NCI-H146 treated with DMSO at 0.1 percent for 48 hours (cell line): Measurements from ENCODE around the gene PABPC1L2A.
"Not testable (repeated sequence)": the region's sequence is repeated elsewhere in the genome, so short reads cannot be mapped to it uniquely, and the experiment has no call there.

Experiments
- DNase-seq: peaks from one replicate; lab custom pipeline; 2025; ENCODE audit not compliant: unreplicated experiment; lab: John Stamatoyannopoulos, UW

Gene PABPC1L2A

GRCh38 chrX:73079024-73079562 is at the start of gene PABPC1L2A:
PABPC1L2A (minus strand) TSS chrX:73079512; CDS start chrX:73079386, 126 bp downstream.
- not testable (repeated sequence) for DNase-seq

DNA sequence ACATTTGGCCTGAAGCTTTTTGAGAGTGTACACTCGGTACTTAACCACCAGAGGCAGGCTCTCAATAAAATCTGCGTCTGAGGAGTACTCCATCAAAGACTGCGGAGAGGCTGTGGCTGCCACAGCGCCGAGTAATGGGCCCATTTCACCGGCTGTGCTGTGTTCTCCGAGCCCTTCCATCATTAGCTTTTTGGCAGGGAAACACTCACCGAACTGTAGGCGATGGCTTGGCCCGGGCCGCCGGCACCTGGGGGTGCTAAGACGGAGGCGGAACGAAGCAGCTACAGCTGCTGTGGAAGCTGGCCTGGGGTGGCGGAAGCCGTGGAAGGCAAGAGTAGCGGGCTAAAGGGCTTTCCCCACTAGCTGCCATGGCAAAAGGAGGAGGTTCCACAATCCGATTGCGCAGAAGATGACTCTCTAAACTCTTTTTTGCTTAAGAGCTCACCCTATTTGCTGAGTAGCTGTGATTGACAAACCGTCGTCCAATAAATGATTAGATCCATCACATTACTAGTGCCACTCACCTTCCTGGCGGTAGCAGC is 48.5 kb upstream of the PABPC1L2A start:
- no peak for DNase-seq

GRCh38 chrX:73126240-73126639 is 46.9 kb upstream of the PABPC1L2A start:
- DNase-seq, result no peak

DNA sequence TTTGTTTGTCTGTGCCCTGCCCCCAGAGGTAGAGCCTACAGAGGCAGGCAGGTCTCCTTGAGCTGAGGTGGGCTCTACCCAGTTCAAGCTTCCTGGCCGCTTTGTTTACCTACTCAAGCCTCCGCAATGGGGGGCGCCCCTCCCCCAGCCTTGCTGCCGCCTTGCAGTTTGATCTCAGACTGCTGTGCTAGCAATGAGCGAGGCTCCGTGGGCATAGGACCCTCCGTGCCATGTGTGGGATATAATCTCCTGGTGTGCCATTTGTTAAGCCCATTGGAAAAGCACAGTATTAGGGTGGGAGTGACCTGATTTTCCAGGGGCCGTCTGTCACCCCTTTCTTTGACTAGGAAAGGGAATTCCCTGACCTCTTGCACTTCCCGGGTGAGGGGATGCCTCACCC is 20.2 kb upstream of the PABPC1L2A start:
- not testable (repeated sequence) for DNase-seq

DNA sequence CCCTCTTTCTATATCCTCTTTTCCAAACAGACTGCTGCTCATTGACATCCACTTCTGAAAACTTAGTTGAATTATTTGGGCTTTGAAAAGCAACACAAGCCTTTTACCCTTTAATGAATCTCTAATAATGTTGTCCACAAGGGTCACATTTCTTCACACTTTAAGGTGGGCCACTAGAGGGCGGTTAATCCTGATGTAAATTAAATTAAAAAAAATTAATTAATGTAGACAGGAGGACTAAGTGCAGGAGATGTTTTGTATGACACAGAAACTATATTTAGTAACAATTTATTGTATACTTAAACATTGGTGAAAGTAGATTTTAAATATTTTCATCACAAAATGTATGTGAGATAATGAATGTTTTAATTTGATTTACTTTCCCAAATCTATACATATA is 7.5 kb upstream of the PABPC1L2A start:
- not testable (repeated sequence) for DNase-seq

GRCh38 chrX:73079884-73080283 is 572 bp upstream of the PABPC1L2A start:
- not testable (repeated sequence) for DNase-seq

- not testable (repeated sequence) for DNase-seq
Observed at GRCh38 chrX:73078597-73078996, 715 bp downstream of the PABPC1L2A start.

GRCh38 chrX:73076838-73077237 is 2.5 kb downstream of the PABPC1L2A start:
- no peak for DNase-seq

- DNase-seq, result no peak
Observed at GRCh38 chrX:73069365-73070035, 9.8 kb downstream of the PABPC1L2A start.

GRCh38 chrX:73068467-73069364 is 10.6 kb downstream of the PABPC1L2A start:
- DNase-seq, result no peak

DNA sequence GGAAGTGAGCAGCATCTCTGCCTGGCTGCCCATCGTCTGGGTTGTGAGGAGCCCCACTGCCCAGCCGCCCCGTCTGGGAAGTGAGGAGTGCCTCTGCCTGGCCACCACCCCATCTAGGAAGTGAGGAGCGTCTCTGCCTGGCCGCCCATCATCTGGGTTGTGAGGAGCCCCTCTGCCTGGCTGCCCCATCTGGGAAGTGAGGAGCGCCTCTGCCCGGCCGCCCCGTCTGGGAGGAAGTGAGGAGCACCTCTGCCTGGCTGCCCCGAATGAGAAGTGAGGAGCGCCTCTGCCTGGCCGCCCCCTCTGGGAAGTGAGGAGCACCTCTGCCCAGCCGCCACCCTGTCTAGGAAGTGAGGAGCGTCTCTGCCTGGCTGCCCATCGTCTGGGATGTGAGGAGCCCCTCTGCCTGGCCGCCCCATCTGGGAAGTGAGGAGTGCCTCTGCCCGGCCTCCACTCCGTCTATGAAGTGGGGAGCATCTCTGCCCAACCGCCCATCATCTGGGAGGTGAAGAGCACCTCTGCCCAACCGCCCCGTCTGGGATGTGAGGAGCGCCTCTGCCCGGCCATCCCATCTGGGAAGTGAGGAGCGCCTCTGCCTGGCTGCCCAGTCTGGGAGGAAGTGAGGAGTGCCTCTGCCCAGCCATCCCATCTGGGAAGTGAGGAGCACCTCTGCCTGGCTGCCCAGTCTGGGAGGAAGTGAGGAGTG is 11.4 kb downstream of the PABPC1L2A start:
- DNase-seq, result not testable (repeated sequence)

- no peak for DNase-seq
Observed at GRCh38 chrX:73028876-73029275, 50.4 kb downstream of the PABPC1L2A start.
